ENCODE measurements around the gene AATK.

The AATK gene

GRCh38 chr17:81164371-81165245 is 1.4 kb downstream of the AATK start:
- Histone ChIP-seq H3K56ac (ENCODE audit: low read length) (no peak overlapping the region), H2BK120ac (ENCODE audit: low read depth, low read length) (no peak overlapping the region), H2AK5ac (ENCODE audit: low read length) (no peak overlapping the region), H3K4me2 (ENCODE audit: low read length) (no peak overlapping the region), H3K27ac (ENCODE audit: low read depth, low read length) (no peak overlapping the region), H3K4ac (ENCODE audit: low read depth, low read length) (no peak overlapping the region), H4K8ac (ENCODE audit: low read depth, low read length) (no peak overlapping the region), H3K4me3 (ENCODE audit: low read length) (no peak overlapping the region), H2BK15ac (replicated peaks; ENCODE audit: low read depth) (no peak overlapping the region), H3K79me2 (ENCODE audit: control insufficient read depth, insufficient read depth, low read length) (no peaks in the 10 kb centered on the region), H3K36me3 (ENCODE audit: control insufficient read depth, insufficient read depth, low read length) (no peaks in the 10 kb centered on the region), H3K4me1 (ENCODE audit: control insufficient read depth, low read depth, low read length) (no peaks in the 10 kb centered on the region), H3K23ac (ENCODE audit: low read length) (no peak overlapping the region), H4K5ac (ENCODE audit: low read length) (no peak overlapping the region), H3K27me3 (ENCODE audit: insufficient read depth, low read length, poor library complexity) (no peaks in the 10 kb centered on the region), H3K18ac (ENCODE audit: low read length) (no peak overlapping the region), H2BK5ac (ENCODE audit: low read length) (no peak overlapping the region), H3K9ac (ENCODE audit: low read length) (no peak overlapping the region), H3K79me1 (ENCODE audit: low read length) (no peaks in the 10 kb centered on the region)
- no peak for DNase-seq
- WGBS (ENCODE audit: extremely low coverage, insufficient coverage, low lambda C conversion rate): no CpG with 5 or more reads among the region's 19 CpGs

GRCh38 chr17:81163703-81164370 is 2.2 kb downstream of the AATK start:
- H4K8ac ChIP-seq (ENCODE audit: low read depth, low read length): no peak overlapping the region
- no peaks in the 10 kb centered on the region for H3K4me1 ChIP-seq (ENCODE audit: control insufficient read depth, low read depth, low read length)
- WGBS (ENCODE audit: extremely low coverage, insufficient coverage, low lambda C conversion rate): no CpG with 5 or more reads among the region's 15 CpGs
- H3K79me2 ChIP-seq (ENCODE audit: control insufficient read depth, insufficient read depth, low read length): no peaks in the 10 kb centered on the region
- no peak overlapping the region for H2BK5ac ChIP-seq (ENCODE audit: low read length)
- H3K18ac ChIP-seq (ENCODE audit: low read length): no peak overlapping the region
- H3K4me3 ChIP-seq (ENCODE audit: low read length): no peak overlapping the region
- no peaks in the 10 kb centered on the region for H3K27me3 ChIP-seq (ENCODE audit: insufficient read depth, low read length, poor library complexity)
- H3K9ac ChIP-seq (ENCODE audit: low read length): no peak overlapping the region
- no peak overlapping the region for H4K5ac ChIP-seq (ENCODE audit: low read length)
- H3K23ac ChIP-seq (ENCODE audit: low read length): no peak overlapping the region
- no peak overlapping the region for H3K27ac ChIP-seq (ENCODE audit: low read depth, low read length)
- H3K79me1 ChIP-seq (ENCODE audit: low read length): no peaks in the 10 kb centered on the region
- H2BK15ac ChIP-seq (replicated peaks; ENCODE audit: low read depth): no peak overlapping the region
- H3K4me2 ChIP-seq (ENCODE audit: low read length): no peak overlapping the region
- H2AK5ac ChIP-seq (ENCODE audit: low read length): no peak overlapping the region
- H2BK120ac ChIP-seq (ENCODE audit: low read depth, low read length): no peak overlapping the region
- no peak overlapping the region for H3K4ac ChIP-seq (ENCODE audit: low read depth, low read length)
- no peaks in the 10 kb centered on the region for H3K36me3 ChIP-seq (ENCODE audit: control insufficient read depth, insufficient read depth, low read length)
- DNase-seq: no peak
- no peak overlapping the region for H3K56ac ChIP-seq (ENCODE audit: low read length)

GRCh38 chr17:81163051-81163695 is 2.8 kb downstream of the AATK start:
- no peak overlapping the region for H2BK15ac ChIP-seq (replicated peaks; ENCODE audit: low read depth)

GRCh38 chr17:81162491-81162890 is 3.5 kb downstream of the AATK start:
- Histone ChIP-seq H3K79me2 (ENCODE audit: control insufficient read depth, insufficient read depth, low read length) (no peaks in the 10 kb centered on the region), H3K27me3 (ENCODE audit: insufficient read depth, low read length, poor library complexity) (no peaks in the 10 kb centered on the region), H3K4ac (ENCODE audit: low read depth, low read length) (no peak overlapping the region), H3K4me3 (ENCODE audit: low read length) (no peak overlapping the region), H3K56ac (ENCODE audit: low read length) (no peak overlapping the region), H4K5ac (ENCODE audit: low read length) (no peak overlapping the region), H3K4me2 (ENCODE audit: low read length) (no peak overlapping the region), H3K79me1 (ENCODE audit: low read length) (no peaks in the 10 kb centered on the region), H2AK5ac (ENCODE audit: low read length) (no peak overlapping the region), H3K27ac (ENCODE audit: low read depth, low read length) (no peak overlapping the region), H2BK15ac (replicated peaks; ENCODE audit: low read depth) (no peak overlapping the region), H2BK120ac (ENCODE audit: low read depth, low read length) (no peak overlapping the region), H3K4me1 (ENCODE audit: control insufficient read depth, low read depth, low read length) (no peaks in the 10 kb centered on the region), H3K18ac (ENCODE audit: low read length) (no peak overlapping the region), H3K23ac (ENCODE audit: low read length) (no peak overlapping the region), H2BK5ac (ENCODE audit: low read length) (no peak overlapping the region), H3K36me3 (ENCODE audit: control insufficient read depth, insufficient read depth, low read length) (no peaks in the 10 kb centered on the region), H4K8ac (ENCODE audit: low read depth, low read length) (no peak overlapping the region), H3K9ac (ENCODE audit: low read length) (no peak overlapping the region)
- WGBS (ENCODE audit: extremely low coverage, insufficient coverage, low lambda C conversion rate): no CpG with 5 or more reads among the region's 11 CpGs
- no peak for DNase-seq

More at GRCh38 chr17:81163051-81163695, 2.8 kb downstream of the AATK start:
- H3K23ac ChIP-seq (ENCODE audit: low read length): no peak overlapping the region
- H3K79me2 ChIP-seq (ENCODE audit: control insufficient read depth, insufficient read depth, low read length): no peaks in the 10 kb centered on the region
- no peak overlapping the region for H3K4me2 ChIP-seq (ENCODE audit: low read length)
- no peak overlapping the region for H3K18ac ChIP-seq (ENCODE audit: low read length)
- no peaks in the 10 kb centered on the region for H3K4me1 ChIP-seq (ENCODE audit: control insufficient read depth, low read depth, low read length)
- H3K9ac ChIP-seq (ENCODE audit: low read length): no peak overlapping the region
- H3K27ac ChIP-seq (ENCODE audit: low read depth, low read length): no peak overlapping the region
- H3K36me3 ChIP-seq (ENCODE audit: control insufficient read depth, insufficient read depth, low read length): no peaks in the 10 kb centered on the region
- no peak for DNase-seq
- H3K4ac ChIP-seq (ENCODE audit: low read depth, low read length): no peak overlapping the region
- H4K8ac ChIP-seq (ENCODE audit: low read depth, low read length): no peak overlapping the region
- no peak overlapping the region for H3K56ac ChIP-seq (ENCODE audit: low read length)
- no CpG with 5 or more reads among the region's 19 CpGs for WGBS (ENCODE audit: extremely low coverage, insufficient coverage, low lambda C conversion rate)
- H4K5ac ChIP-seq (ENCODE audit: low read length): no peak overlapping the region
- no peak overlapping the region for H3K4me3 ChIP-seq (ENCODE audit: low read length)
- H2AK5ac ChIP-seq (ENCODE audit: low read length): no peak overlapping the region
- no peak overlapping the region for H2BK120ac ChIP-seq (ENCODE audit: low read depth, low read length)
- no peaks in the 10 kb centered on the region for H3K27me3 ChIP-seq (ENCODE audit: insufficient read depth, low read length, poor library complexity)
- H2BK5ac ChIP-seq (ENCODE audit: low read length): no peak overlapping the region
- no peaks in the 10 kb centered on the region for H3K79me1 ChIP-seq (ENCODE audit: low read length)

GRCh38 chr17:81161972-81162371 is 4.0 kb downstream of the AATK start:
- H3K18ac ChIP-seq (ENCODE audit: low read length): no peak overlapping the region
- H3K79me2 ChIP-seq (ENCODE audit: control insufficient read depth, insufficient read depth, low read length): no peaks in the 10 kb centered on the region
- no peak overlapping the region for H2BK15ac ChIP-seq (replicated peaks; ENCODE audit: low read depth)
- no peak overlapping the region for H3K4me3 ChIP-seq (ENCODE audit: low read length)
- no peak overlapping the region for H3K4ac ChIP-seq (ENCODE audit: low read depth, low read length)
- no peak overlapping the region for H2AK5ac ChIP-seq (ENCODE audit: low read length)
- H3K36me3 ChIP-seq (ENCODE audit: control insufficient read depth, insufficient read depth, low read length): no peaks in the 10 kb centered on the region
- no peak overlapping the region for H2BK5ac ChIP-seq (ENCODE audit: low read length)
- no peaks in the 10 kb centered on the region for H3K27me3 ChIP-seq (ENCODE audit: insufficient read depth, low read length, poor library complexity)
- H3K79me1 ChIP-seq (ENCODE audit: low read length): no peaks in the 10 kb centered on the region
- no peak for DNase-seq
- H4K5ac ChIP-seq (ENCODE audit: low read length): no peak overlapping the region
- no peaks in the 10 kb centered on the region for H3K4me1 ChIP-seq (ENCODE audit: control insufficient read depth, low read depth, low read length)
- no peak overlapping the region for H3K4me2 ChIP-seq (ENCODE audit: low read length)
- no peak overlapping the region for H3K23ac ChIP-seq (ENCODE audit: low read length)
- no peak overlapping the region for H2BK120ac ChIP-seq (ENCODE audit: low read depth, low read length)
- no peak overlapping the region for H3K9ac ChIP-seq (ENCODE audit: low read length)
- H3K27ac ChIP-seq (ENCODE audit: low read depth, low read length): no peak overlapping the region
- H3K56ac ChIP-seq (ENCODE audit: low read length): no peak overlapping the region
- WGBS (ENCODE audit: extremely low coverage, insufficient coverage, low lambda C conversion rate): no CpG with 5 or more reads among the region's 16 CpGs
- H4K8ac ChIP-seq (ENCODE audit: low read depth, low read length): no peak overlapping the region

Data from mesendoderm (in vitro differentiated cells).